ENCODE measurements around the gene FMNL2.

DNA sequence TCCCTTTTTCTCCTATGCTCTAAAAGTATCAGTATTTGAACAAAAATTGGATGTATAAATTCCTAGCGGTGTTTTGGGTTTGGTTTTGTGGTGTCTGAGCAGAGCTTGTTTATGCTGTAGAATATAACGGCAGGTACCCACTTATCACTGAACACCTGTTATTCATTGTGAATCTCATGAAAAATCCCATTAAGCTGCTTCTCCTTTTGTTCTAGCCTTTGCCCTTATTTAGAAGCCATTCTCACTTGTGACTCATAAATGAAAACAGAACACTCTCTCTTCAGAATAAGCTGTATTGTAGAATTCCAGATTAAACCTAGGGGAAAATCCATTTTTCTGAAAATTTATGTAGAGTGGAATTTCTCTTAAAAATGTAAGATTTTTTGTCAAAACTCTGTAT is 278.3 kb downstream of the FMNL2 start:
- TF ChIP-seq, protein P1, sequence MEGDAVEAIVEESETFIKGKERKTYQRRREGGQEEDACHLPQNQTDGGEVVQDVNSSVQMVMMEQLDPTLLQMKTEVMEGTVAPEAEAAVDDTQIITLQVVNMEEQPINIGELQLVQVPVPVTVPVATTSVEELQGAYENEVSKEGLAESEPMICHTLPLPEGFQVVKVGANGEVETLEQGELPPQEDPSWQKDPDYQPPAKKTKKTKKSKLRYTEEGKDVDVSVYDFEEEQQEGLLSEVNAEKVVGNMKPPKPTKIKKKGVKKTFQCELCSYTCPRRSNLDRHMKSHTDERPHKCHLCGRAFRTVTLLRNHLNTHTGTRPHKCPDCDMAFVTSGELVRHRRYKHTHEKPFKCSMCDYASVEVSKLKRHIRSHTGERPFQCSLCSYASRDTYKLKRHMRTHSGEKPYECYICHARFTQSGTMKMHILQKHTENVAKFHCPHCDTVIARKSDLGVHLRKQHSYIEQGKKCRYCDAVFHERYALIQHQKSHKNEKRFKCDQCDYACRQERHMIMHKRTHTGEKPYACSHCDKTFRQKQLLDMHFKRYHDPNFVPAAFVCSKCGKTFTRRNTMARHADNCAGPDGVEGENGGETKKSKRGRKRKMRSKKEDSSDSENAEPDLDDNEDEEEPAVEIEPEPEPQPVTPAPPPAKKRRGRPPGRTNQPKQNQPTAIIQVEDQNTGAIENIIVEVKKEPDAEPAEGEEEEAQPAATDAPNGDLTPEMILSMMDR (IDR thresholded peaks at IDR 0.05; ENCODE audit: insufficient read depth, low read length, poor library complexity, severe bottlenecking), result no peak
- no peak for TF ChIP-seq EZH2phosphoT487 (conservative IDR thresholded peaks at IDR 0.05; ENCODE audit: low read length)

Measured in SU-DHL-6 (cell line).